ENCODE results near the gene NAA35.
"Not testable (repeated sequence)": the region's sequence is repeated elsewhere in the genome, so short reads cannot be mapped to it uniquely, and the experiment has no call there.

NAA35 gene

GRCh38 chr9:85949586-85950335 lies 8.8 kb downstream of the NAA35 start:
- DNase-seq: no peak

GRCh38 chr9:85959955-85960354 lies 19.0 kb downstream of the NAA35 start:
- DNase-seq: no peak

DNA sequence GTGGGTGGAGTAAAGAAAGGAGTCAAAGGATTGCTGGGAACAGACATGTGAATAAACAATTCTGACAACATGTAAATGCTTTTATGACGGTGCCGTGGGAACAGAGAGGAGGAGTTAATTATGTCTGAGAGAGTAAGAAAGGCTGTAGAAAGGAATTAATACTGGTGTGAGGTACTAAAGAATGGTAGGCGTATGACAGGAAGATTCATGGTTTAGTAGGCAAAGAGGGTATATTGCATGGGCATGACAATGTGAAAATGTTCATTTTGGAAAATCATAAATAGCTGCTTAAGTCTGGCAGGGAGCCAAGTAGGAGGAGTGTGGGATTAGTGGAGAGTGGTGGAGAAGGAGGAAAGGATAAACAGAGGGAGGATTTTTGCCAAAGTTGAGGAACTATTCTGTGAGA lies 19.7 kb downstream of the NAA35 start:
- DNase-seq: no peak

GRCh38 chr9:85964526-85964925 lies 23.6 kb downstream of the NAA35 start:
- DNase-seq: no peak

- no peak for DNase-seq
These were observed 24.0 kb downstream of the NAA35 start for GRCh38 chr9:85964949-85965348.

- DNase-seq: no peak
These were observed 28.8 kb downstream of the NAA35 start for GRCh38 chr9:85969727-85970126.

DNA sequence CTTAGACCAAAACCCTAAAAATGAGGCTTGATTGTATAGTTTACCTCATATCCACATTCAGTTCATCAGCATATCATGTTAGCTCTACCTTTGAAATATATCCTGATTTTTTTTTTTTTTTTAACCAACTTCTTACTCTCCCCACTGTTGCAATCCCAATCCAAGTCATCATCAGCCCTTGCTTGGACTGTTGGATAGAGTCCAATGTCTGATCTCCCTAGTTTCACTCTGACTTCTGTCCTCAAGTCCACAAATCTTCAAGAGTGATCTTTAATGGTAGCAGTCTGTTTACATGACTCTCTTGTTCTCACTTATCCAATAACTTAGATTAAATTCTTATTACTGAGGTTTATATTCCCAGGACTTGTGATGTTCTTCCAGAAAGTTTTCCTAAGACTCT lies 30.8 kb downstream of the NAA35 start:
- no peak for DNase-seq

GRCh38 chr9:85973238-85973637 lies 32.3 kb downstream of the NAA35 start:
- no peak for DNase-seq

DNA sequence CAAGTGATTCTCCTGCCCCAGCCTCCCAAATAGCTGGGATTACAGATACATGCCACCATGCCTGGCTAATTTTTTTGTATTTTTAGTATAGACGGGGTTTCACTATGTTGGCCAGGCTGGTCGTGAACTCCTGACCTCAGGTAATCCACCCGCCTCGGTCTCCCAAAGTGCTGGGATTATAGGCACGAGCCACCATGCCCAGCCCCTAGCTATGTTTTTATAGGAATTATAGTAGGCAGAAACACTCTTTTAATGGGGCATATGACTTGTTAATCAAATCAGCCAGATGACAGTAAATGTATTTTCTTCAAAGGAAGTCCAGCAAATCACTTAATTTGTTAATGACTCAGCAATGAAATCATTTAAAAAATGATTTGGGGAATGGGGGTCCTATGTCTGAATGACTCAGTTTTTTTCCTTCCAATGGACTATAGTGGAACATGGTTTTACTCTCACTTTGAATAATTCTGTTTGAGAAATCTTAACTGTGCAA lies 33.2 kb downstream of the NAA35 start:
- not testable (repeated sequence) for DNase-seq

DNA sequence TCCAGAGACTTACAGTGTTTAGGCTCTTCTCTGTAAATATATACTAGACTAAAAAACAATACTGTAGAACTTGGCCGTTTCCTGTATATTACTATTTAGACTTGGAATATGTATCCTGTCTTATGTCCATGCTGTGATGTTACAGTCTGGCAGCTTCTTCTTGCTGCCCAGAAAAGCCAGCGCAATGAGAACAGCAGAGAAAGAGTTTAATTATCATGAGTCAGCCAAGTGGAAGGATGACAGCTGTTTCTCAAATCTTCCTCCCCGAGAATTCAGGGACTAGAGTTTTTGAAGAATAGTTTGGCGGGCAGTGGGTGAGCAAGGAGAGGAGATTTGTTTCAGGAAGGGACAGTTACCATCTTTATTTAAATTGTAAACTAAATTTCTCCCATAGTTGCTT lies 37.5 kb downstream of the NAA35 start:
- DNase-seq: no peak

- DNase-seq: no peak
These were observed 40.4 kb downstream of the NAA35 start for GRCh38 chr9:85981369-85981768.

DNA sequence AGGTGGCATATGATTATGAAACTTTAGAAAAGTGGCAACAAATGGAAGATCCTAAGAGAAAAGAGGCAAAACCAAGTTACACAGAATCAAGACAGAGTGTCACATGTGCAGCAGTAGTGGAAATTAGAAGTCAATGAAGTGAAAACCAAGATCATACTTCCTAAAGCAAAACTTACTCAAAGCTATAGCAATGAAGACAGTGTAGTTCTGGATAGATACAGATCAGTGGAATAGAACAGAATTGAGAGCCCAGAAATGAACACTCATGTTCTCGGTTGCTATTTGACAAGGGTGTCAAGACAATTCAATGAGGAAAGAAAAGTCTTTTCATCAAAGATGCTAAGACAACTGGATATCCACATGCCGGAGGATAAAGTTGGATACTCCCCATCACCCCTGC lies 43.5 kb downstream of the NAA35 start:
- DNase-seq: no peak

DNA sequence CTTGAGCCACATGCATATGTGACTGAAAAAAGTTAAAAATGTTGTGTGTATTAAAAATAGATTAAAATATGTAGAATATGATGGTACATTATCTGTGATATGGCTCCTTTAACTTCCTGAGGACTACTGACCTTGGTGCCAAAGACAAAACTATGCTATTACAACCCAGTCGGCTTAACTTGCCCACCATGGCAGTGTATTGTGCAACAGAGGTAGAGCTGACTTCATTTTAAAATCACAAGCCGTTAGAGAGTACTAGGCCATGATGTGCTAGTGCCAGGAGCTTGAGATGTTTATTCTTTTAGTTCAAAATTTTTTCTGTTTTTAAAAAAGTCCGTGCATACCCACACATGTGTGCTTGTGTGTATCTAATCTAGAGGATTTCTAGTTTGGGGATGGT lies 46.3 kb downstream of the NAA35 start:
- DNase-seq: no peak

GRCh38 chr9:85994191-85994590 lies 53.2 kb downstream of the NAA35 start:
- no peak for DNase-seq

- DNase-seq: no peak
These were observed 54.2 kb downstream of the NAA35 start for GRCh38 chr9:85995097-85995496.

DNA sequence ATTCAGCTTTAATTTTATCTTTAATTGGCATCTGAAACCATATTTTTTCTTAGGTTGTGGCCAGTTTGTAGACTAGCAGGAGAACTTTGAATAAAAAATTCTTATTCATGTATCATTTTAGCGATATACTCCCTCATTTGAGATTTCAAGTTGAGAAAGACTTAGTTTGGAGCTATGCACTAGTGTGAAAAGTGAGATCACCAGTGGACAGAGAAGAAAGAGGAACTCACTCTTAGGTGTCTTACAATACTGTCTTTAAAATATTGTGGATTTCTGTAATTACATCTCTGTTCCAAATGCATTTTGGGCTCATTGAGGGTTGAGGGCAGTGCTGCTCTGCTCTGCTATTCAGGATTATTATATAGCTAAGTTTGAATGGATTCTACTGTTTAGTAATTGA lies 54.7 kb downstream of the NAA35 start:
- no peak for DNase-seq

DNA sequence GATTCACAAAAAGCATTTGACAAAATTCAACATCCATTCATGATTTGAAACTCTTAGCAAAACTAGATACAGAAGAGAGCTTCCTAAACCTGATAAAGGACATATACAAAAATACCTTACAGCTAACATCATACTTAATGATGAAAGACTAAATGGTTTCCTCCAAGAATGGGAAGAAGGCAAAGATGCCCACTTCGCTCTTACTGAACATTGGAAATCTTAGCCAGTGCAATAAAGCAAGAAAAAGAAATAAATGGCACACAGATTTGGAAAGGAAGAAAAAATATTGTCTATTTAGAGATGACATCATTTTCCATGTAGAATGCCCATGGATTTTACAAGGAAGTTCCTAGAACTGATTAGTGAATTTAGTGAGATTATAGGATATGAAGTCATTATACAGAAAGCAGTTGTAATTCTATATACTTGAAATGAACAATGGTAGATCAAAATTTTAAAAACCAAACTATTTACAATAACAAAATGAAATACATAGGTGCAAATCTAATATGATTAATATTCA lies 64.4 kb downstream of the NAA35 start:
- no peak for DNase-seq

- DNase-seq: no peak
These were observed 68.2 kb downstream of the NAA35 start for GRCh38 chr9:86009133-86009532.

- no peak for DNase-seq
These were observed 79.8 kb downstream of the NAA35 start for GRCh38 chr9:86020731-86021130.

DNA sequence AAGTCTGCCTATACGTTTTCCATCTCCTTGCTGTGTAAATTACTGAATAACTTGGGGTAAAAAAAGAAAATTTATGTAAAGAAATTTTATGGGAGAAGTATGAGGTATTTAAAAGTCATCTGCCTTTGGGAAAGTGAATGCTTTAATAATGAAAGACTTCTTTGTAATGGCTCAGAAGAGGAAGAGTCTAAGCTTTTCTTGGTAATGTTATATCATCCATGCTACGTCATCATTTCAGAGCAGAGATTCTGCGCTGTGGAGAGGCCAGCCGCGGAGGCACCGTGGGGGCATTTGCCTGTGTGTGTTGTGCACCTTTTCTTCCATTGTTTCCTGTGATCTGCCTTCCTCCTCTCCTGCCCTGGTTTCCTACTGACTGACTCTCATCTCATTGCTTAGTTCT lies 80.2 kb downstream of the NAA35 start:
- DNase-seq: no peak

DNA sequence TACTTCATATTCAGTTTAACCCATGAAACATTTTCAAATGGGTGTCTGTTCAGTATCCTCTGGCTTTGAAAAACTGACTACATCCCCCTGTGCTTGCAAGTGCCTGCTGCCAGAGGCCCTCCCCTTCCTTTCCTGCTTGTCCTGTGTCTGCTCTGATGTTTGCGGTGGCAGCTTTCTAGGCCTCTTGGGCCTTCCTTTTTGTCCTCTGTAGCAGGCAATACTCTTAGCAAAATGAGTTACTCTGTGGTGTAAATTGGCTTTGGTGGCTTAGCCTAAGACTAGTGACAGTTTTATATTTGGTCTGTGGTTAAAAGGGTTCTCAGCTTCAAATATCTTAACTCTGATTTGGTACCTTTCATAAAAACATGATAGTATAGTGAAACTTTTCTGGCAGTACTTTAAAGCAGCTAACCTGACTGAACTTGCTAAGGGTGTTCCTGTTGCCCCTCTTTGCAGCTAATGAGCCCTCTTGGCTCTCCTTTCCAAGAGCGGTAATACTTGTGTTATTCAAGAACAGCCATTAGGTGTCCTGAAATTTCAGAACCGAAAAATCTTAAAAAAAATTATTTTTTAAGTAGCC lies 81.8 kb downstream of the NAA35 start:
- DNase-seq: no peak

DNA sequence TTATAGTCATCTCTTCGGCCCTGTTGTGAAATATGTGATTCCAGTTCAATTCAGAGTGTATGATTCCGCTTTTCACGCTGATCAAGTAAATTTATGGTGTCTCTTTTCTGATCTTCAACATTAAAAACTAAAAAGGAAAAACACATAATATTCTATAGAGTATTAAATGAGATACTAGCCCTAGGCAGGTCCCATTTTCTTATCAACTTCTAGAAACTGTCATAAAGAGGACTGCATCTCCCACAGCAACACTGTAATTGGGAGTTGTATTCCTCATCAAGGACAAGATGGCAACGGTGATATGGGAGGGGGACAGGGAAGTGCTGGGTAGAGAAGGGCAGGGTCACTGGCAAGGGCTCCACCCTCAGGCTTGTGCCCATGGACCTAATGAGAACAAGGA lies 86.8 kb downstream of the NAA35 start:
- DNase-seq: no peak

- no peak for DNase-seq
These were observed 94.2 kb downstream of the NAA35 start for GRCh38 chr9:86034863-86035734.

Data from GOT3 (cell line).